Natural killer cell (primary cell): ENCODE measurements around the gene CHID1. TPM values are rescaled to one million over a fixed set of nuclear protein-coding genes. Genes with fewer than 3 reads are reported as not detected.

Source experiments
- ATAC-seq, 3 donors: fragments of 150-1000 bp in 2 of 3; fragments of 200-7000 bp in 1 of 3; cut with Tn5 transposase; 1 replicate in 1 of 3; 2 replicates in 2 of 3; pipeline ENCODE4 v1.10.0; 2021; ENCODE audit warnings: mild to moderate bottlenecking in 2 of 3, moderate library complexity in 2 of 3
- DNase-seq, 2 donors: peaks; one replicate each; pipeline versions ENCODE4 v3.0.0 to v3.0.0-alpha.2; 2013 to 2021; ENCODE audit warnings: mixed read lengths in 1 of 2
- H3K27ac ChIP-seq: one replicate; pipeline ENCODE4 v1.5.1; 2013; ENCODE audit warnings: mild to moderate bottlenecking, low read length
- H3K27me3 ChIP-seq: one replicate; pipeline ENCODE4 v1.6.1; 2013; ENCODE audit warnings: low read length; ENCODE audit not compliant: control insufficient read depth, insufficient read depth
- H3K36me3 ChIP-seq: one replicate; pipeline ENCODE4 v1.6.1; 2013; ENCODE audit warnings: low read length; ENCODE audit not compliant: control insufficient read depth, insufficient read depth
- H3K4me1 ChIP-seq: one replicate; pipeline ENCODE4 v1.6.1; 2013; ENCODE audit warnings: low read length; ENCODE audit not compliant: control insufficient read depth, insufficient read depth
- H3K4me3 ChIP-seq: one replicate; pipeline ENCODE4 v1.5.1; 2013; ENCODE audit warnings: low read length
- H3K9me3 ChIP-seq: one replicate; pipeline ENCODE4 v1.6.1; 2013; ENCODE audit warnings: low read length; ENCODE audit not compliant: control insufficient read depth, insufficient read depth
- H3K27ac Mint-ChIP-seq, 2 donors: one replicate each; pipeline ENCODE4 v1.8.0; 2022; ENCODE audit warnings: mild to moderate bottlenecking in 2 of 2, mixed read lengths in 2 of 2, moderate library complexity in 1 of 2
- H3K27me3 Mint-ChIP-seq, 2 donors: one replicate each; pipeline ENCODE4 v1.8.0; 2022; ENCODE audit warnings: low read depth in 2 of 2, mixed read lengths in 2 of 2
- H3K36me3 Mint-ChIP-seq: one replicate; pipeline ENCODE4 v1.8.0; 2022; ENCODE audit warnings: mixed read lengths
- H3K4me1 Mint-ChIP-seq, 2 donors: one replicate each; pipeline ENCODE4 v1.8.0; 2022; ENCODE audit warnings: mixed read lengths in 2 of 2
- H3K4me3 Mint-ChIP-seq: one replicate; pipeline ENCODE4 v1.8.0; 2022; ENCODE audit warnings: mild to moderate bottlenecking, moderate library complexity, mixed read lengths
- H3K9me3 Mint-ChIP-seq, 2 donors: one replicate each; pipeline ENCODE4 v1.8.0; 2022; ENCODE audit warnings: mixed read lengths in 2 of 2
- CTCF ChIP-seq: fragments of 200-600 bp; IDR thresholded peaks from one replicate; pipeline ENCODE4 v1.8.0; 2022; ENCODE audit warnings: antibody characterized with exemption
- WGBS: methylation state at CpG from one replicate; pipeline ENCODE4 v1.1.7; 2013; ENCODE audit warnings: missing lambda C conversion rate; ENCODE audit not compliant: insufficient coverage; 5-methylcytosine and 5-hydroxymethylcytosine counted together
- intact Hi-C: fragments of 100-400 bp; cut with micrococcal nuclease; formaldehyde crosslinking; loops from one replicate; pipeline ENCODE4 v1.14.2; 2022
- total RNA-seq, 4 donors: library from RNA; stranded (reverse); fragments of 120-200 nt in 1 of 4; gene quantifications; one replicate each; pipeline versions ENCODE4 v1.2.3 to v1.2.4, GENCODE V29; 2013 to 2022

Gene CHID1
- total RNA-seq, 3 donors from 2014 or later (not counting 1 experiment from before 2014, with no cell fraction given) = 32.6 to 40.3 (median 33.2) TPM

- no peak for ATAC-seq
Observed at GRCh38 chr11:860234-861104, 50.1 kb downstream of the CHID1 start.

GRCh38 chr11:859394-860131, 51.0 kb downstream of the CHID1 start:
- intact Hi-C loops = no loop called here
- H3K27me3 Mint-ChIP-seq = no peaks in the 10 kb centered on the region

More at GRCh38 chr11:860234-861104, 50.1 kb downstream of the CHID1 start:
- no peaks in the 10 kb centered on the region for H3K9me3 Mint-ChIP-seq
- no peak for DNase-seq
- Histone ChIP-seq H3K36me3 (no peaks in the 10 kb centered on the region), H3K27me3 (no peaks in the 10 kb centered on the region), H3K4me1 (peaks cover 15% of the 10 kb centered on the region), H3K27ac (no peak overlapping the region), H3K4me3 (no peak overlapping the region), H3K9me3 (no peaks in the 10 kb centered on the region)
- H3K27me3 Mint-ChIP-seq = no peaks in the 10 kb centered on the region
- H3K27ac Mint-ChIP-seq = no peak overlapping the region
- H3K36me3 Mint-ChIP-seq = no peaks in the 10 kb centered on the region
- peaks cover 7 to 12% of the 10 kb centered on the region in 2 donors for H3K4me1 Mint-ChIP-seq
- 89% methylated on average over 21 of the region's 21 CpGs for WGBS
- TF ChIP-seq CTCF = no peak
- H3K4me3 Mint-ChIP-seq = no peak overlapping the region
- intact Hi-C loops = no loop called here

GRCh38 chr11:858762-859339, 51.8 kb downstream of the CHID1 start:
- no peaks in the 10 kb centered on the region for H3K36me3 ChIP-seq
- intact Hi-C loops = no loop called here
- H3K27me3 ChIP-seq = no peaks in the 10 kb centered on the region
- no peak for ATAC-seq
- H3K4me1 ChIP-seq = peaks cover 15% of the 10 kb centered on the region
- Mint-ChIP-seq H3K27me3 (no peaks in the 10 kb centered on the region), H3K36me3 (no peaks in the 10 kb centered on the region), H3K4me1 (peaks cover 7 to 12% of the 10 kb centered on the region in 2 donors), H3K27ac (peak overlapping the region in 1 of 2 donors; percentile 38), H3K4me3 (no peak overlapping the region), H3K9me3 (no peaks in the 10 kb centered on the region)
- H3K27ac ChIP-seq = no peak overlapping the region
- H3K9me3 ChIP-seq = no peaks in the 10 kb centered on the region
- WGBS = 95% methylated on average over 35 of the region's 37 CpGs
- DNase-seq = no peak
- no peak overlapping the region for H3K4me3 ChIP-seq
- TF ChIP-seq CTCF = no peak

More at GRCh38 chr11:859394-860131, 51.0 kb downstream of the CHID1 start:
- DNase-seq (no peak), ATAC-seq (no peak)
- no peak overlapping the region for H3K4me3 ChIP-seq
- H3K27me3 ChIP-seq = no peaks in the 10 kb centered on the region
- no peak overlapping the region for H3K27ac ChIP-seq
- Mint-ChIP-seq H3K36me3 (no peaks in the 10 kb centered on the region), H3K9me3 (no peaks in the 10 kb centered on the region), H3K27ac (no peak overlapping the region), H3K4me1 (peaks cover 7 to 12% of the 10 kb centered on the region in 2 donors), H3K4me3 (no peak overlapping the region)
- WGBS = 85% methylated on average over 22 of the region's 31 CpGs
- no peaks in the 10 kb centered on the region for H3K9me3 ChIP-seq
- H3K36me3 ChIP-seq = no peaks in the 10 kb centered on the region
- TF ChIP-seq CTCF = no peak
- H3K4me1 ChIP-seq = peaks cover 15% of the 10 kb centered on the region
